HCT116 (cell line): ENCODE data around the gene LINC00305. TPM values are rescaled to one million over a fixed set of nuclear protein-coding genes. Genes with fewer than 3 reads are reported as not detected.
A peak's percentile ranks its signal among the peaks of the same experiment; 100 is the strongest.

Experiments
- ATAC-seq: fragments of 200-7000 bp; cut with Tn5 transposase; 2 replicates; pipeline ENCODE4 v1.9.1; 2020; ENCODE audit warnings: mild to moderate bottlenecking, moderate library complexity
- BruUV-seq: library from RNA; stranded (reverse); fragments of 400-500 nt; replicated peaks from 2 replicates; lab custom pipeline; 2021; lab: Mats Ljungman, UMichigan
- CTCF ChIA-PET: fragments of 300-600 bp; sonication (Branson Sonifier 250); formaldehyde crosslinking; loops from one replicate; lab custom pipeline; 2021; ENCODE audit warnings: antibody characterized with exemption; lab: Charles Lee
- POLR2A ChIA-PET: fragments of 300-600, 350-600 bp; sonication (Branson Sonifier 250); formaldehyde crosslinking; loops from one replicate; lab custom pipeline; 2021; ENCODE audit warnings: antibody characterized with exemption; lab: Charles Lee
- RAD21 ChIA-PET, 2 experiments: fragments of 300-600 bp; sonication (Branson Sonifier 250); formaldehyde crosslinking; loops; one replicate each; lab custom pipeline; 2023; ENCODE audit warnings: low total read pairs in 2 of 2; ENCODE audit not compliant: uncharacterized antibody in 2 of 2, unreplicated experiment in 2 of 2, low non-redundant PET in 1 of 2; lab: Charles Lee
- DNase-seq: peaks from one replicate; pipeline ENCODE4 v3.0.0-alpha.2; 2010; ENCODE audit warnings: low read depth, low spot score
- H2AFZ ChIP-seq: fragments of 200-600 bp; shearing (Covaris generic), sonication (generic); 2 replicates; pipeline ENCODE4 v1.6.1; 2017; ENCODE audit warnings: low read depth, mixed run types, mixed read lengths, antibody characterized with exemption, low read length; ENCODE audit not compliant: poor library complexity, severe bottlenecking
- H3K27ac ChIP-seq: 2 replicates; pipeline ENCODE4 v1.5.1; 2012; ENCODE audit warnings: low read depth, low read length
- H3K27me3 ChIP-seq: fragments of 200-600 bp; sonication (generic); 2 replicates; pipeline ENCODE4 v1.6.1; 2016; ENCODE audit warnings: mixed run types, low read length, mixed read lengths; ENCODE audit not compliant: insufficient read depth
- H3K36me3 ChIP-seq, 2 experiments: fragments of 200-500 bp in 1 of 2; fragments of 200-600 bp in 1 of 2; sonication (Bioruptor generic) in 1 of 2; sonication (generic) in 1 of 2; 2 replicates each; pipeline versions ENCODE4 v1.5.1 to v1.6.1; 2014 to 2016; ENCODE audit warnings: low read length in 2 of 2, inconsistent platforms in 1 of 2, mixed read lengths in 1 of 2, mixed run types in 1 of 2; ENCODE audit not compliant: insufficient read depth in 2 of 2, control insufficient read depth in 1 of 2
- H3K4me1 ChIP-seq, 2 experiments: fragments of 200-600 bp in 1 of 2; sonication (generic) in 1 of 2; 2 replicates each; pipeline versions ENCODE4 v1.5.1 to v1.6.1; 2012 to 2017; ENCODE audit warnings: low read length in 2 of 2, inconsistent platforms in 1 of 2, mild to moderate bottlenecking in 1 of 2, mixed read lengths in 1 of 2, mixed run types in 1 of 2, moderate library complexity in 1 of 2; ENCODE audit not compliant: insufficient read depth in 2 of 2, control insufficient read depth in 1 of 2
- H3K4me2 ChIP-seq: fragments of 200-600 bp; sonication (generic); 2 replicates; pipeline ENCODE4 v1.6.1; 2017; ENCODE audit warnings: mixed run types, low read length, mixed read lengths
- H3K4me3 ChIP-seq, 2 experiments: fragments of 200-600 bp in 1 of 2; sonication (generic) in 1 of 2; replicated peaks in 1 of 2; 2 replicates each; pipeline ENCODE4 v1.5.1; 2011 to 2016; ENCODE audit warnings: low read length in 2 of 2, control low read depth in 1 of 2, low read depth in 1 of 2, mild to moderate bottlenecking in 1 of 2, mixed read lengths in 1 of 2, mixed run types in 1 of 2
- H3K79me2 ChIP-seq: fragments of 200-600 bp; sonication (generic); 2 replicates; pipeline ENCODE4 v1.6.1; 2017; ENCODE audit warnings: mild to moderate bottlenecking, mixed run types, low read length, moderate library complexity, mixed read lengths; ENCODE audit not compliant: insufficient read depth
- H3K9ac ChIP-seq: fragments of 200-600 bp; sonication (generic); 2 replicates; pipeline ENCODE4 v1.6.1; 2016; ENCODE audit warnings: low read length, mixed read lengths
- H3K9me2 ChIP-seq: fragments of 200-600 bp; sonication (generic), shearing (Covaris generic); 2 replicates; pipeline ENCODE4 v1.6.1; 2017; ENCODE audit warnings: mixed run types, mild to moderate bottlenecking, moderate library complexity; ENCODE audit not compliant: insufficient read depth
- H3K9me3 ChIP-seq, 2 experiments: fragments of 200-500 bp in 1 of 2; fragments of 200-600 bp in 1 of 2; sonication (Bioruptor generic) in 1 of 2; sonication (generic) in 1 of 2; 2 replicates each; pipeline ENCODE4 v1.6.1; 2014 to 2017; ENCODE audit warnings: low read length in 2 of 2, mixed read lengths in 2 of 2, inconsistent platforms in 1 of 2, low read depth in 1 of 2, mild to moderate bottlenecking in 1 of 2, mixed run types in 1 of 2, moderate library complexity in 1 of 2; ENCODE audit not compliant: control insufficient read depth in 1 of 2, insufficient read depth in 1 of 2
- H4K20me1 ChIP-seq: fragments of 200-600 bp; sonication (generic), shearing (Covaris generic); 2 replicates; pipeline ENCODE4 v1.6.1; 2017; ENCODE audit warnings: mixed run types, mild to moderate bottlenecking, moderate library complexity; ENCODE audit not compliant: insufficient read depth
- CBX3 ChIP-seq: IDR thresholded peaks from 2 replicates; pipeline ENCODE4 v1.6.1; 2012; ENCODE audit warnings: low read depth
- CTCF ChIP-seq, 3 experiments: fragments of 200-600 bp in 1 of 3; sonication (generic) in 1 of 3; IDR thresholded peaks in 2 of 3; conservative IDR thresholded peaks in 1 of 3; 2 replicates each; pipeline ENCODE4 v1.5.1; 2012 to 2017; ENCODE audit warnings: low read depth in 2 of 3, low read length in 2 of 3, antibody characterized with exemption in 1 of 3, borderline replicate concordance in 1 of 3, control low read depth in 1 of 3, mild to moderate bottlenecking in 1 of 3, mixed read lengths in 1 of 3, mixed run types in 1 of 3, moderate library complexity in 1 of 3; ENCODE audit not compliant: insufficient read depth in 1 of 3
- EZH2phosphoT487 ChIP-seq: fragments of 200-600 bp; IDR thresholded peaks from 2 replicates; pipeline ENCODE4 v1.6.1; 2018; ENCODE audit warnings: antibody characterized with exemption, borderline replicate concordance
- FOSL1 ChIP-seq: IDR thresholded peaks from 2 replicates; pipeline ENCODE4 v1.6.1; 2012; ENCODE audit warnings: low read depth
- JUND ChIP-seq: IDR thresholded peaks from 2 replicates; pipeline ENCODE4 v1.6.1; 2012
- POLR2A ChIP-seq: IDR thresholded peaks from 2 replicates; pipeline ENCODE4 v1.7.0; 2011; ENCODE audit warnings: borderline replicate concordance; ENCODE audit not compliant: insufficient read depth, insufficient read length; ENCODE audit errors: extremely low read depth
- RAD21 ChIP-seq: IDR thresholded peaks from 2 replicates; pipeline ENCODE4 v1.6.1; 2012; ENCODE audit warnings: low read depth, mild to moderate bottlenecking
- REST ChIP-seq: IDR thresholded peaks from 2 replicates; pipeline ENCODE4 v1.6.1; 2012; ENCODE audit warnings: low read depth
- SRF ChIP-seq: IDR thresholded peaks from 2 replicates; pipeline ENCODE4 v1.6.1; 2012; ENCODE audit warnings: low read depth
- ZBTB33 ChIP-seq: IDR thresholded peaks from 2 replicates; pipeline ENCODE4 v1.6.1; 2011; ENCODE audit warnings: mild to moderate bottlenecking, low read length, moderate library complexity; ENCODE audit not compliant: insufficient replicate concordance; ENCODE audit errors: extremely low read depth
- ZFX ChIP-seq: fragments of 450-650 bp; IDR thresholded peaks from 2 replicates; pipeline ENCODE4 v1.6.1; 2017
- ZNF274 ChIP-seq: fragments of 200-500 bp; sonication (Bioruptor generic); IDR thresholded peaks from 2 replicates; pipeline ENCODE4 v1.6.1; 2014; ENCODE audit warnings: mild to moderate bottlenecking, low read depth, low read length, inconsistent platforms
- intact Hi-C: fragments of 100-400 bp; cut with micrococcal nuclease; formaldehyde crosslinking; loops from 2 replicates; pipeline ENCODE4 v1.10.0; 2022
- total RNA-seq: library from RNA; stranded (reverse); gene quantifications from one replicate; pipeline ENCODE4 v1.2.1, GENCODE V29; 2021; ENCODE audit not compliant: unreplicated experiment

Gene LINC00305
- total RNA-seq, 1 experiment from 2014 or later: not detected

GRCh38 chr18:64037812-64038414 is 111.0 kb downstream of the LINC00305 start:
- no peaks in the 10 kb centered on the region for H3K36me3 ChIP-seq
- DNase-seq (peak; percentile 36), ATAC-seq (peak; percentile 67)
- no peak overlapping the region for H3K27ac ChIP-seq
- no peaks in the 10 kb centered on the region for H3K9me2 ChIP-seq
- CTCF ChIA-PET: interaction anchor here (1.8 kb wide), 1 partner anchor 372 kb away, joined by 5 read pairs; no protein-coding TSS in a partner anchor
- no peak overlapping the region for H3K9ac ChIP-seq
- H3K4me1 ChIP-seq: no peaks in the 10 kb centered on the region
- no peaks in the 10 kb centered on the region for H3K79me2 ChIP-seq
- H3K4me2 ChIP-seq: no peak overlapping the region
- POLR2A ChIA-PET: no interaction called here
- BruUV-seq: no TSS peak
- intact Hi-C loops: no loop called here
- H3K9me3 ChIP-seq: no peaks in the 10 kb centered on the region
- H2AFZ ChIP-seq: no peak overlapping the region
- no peaks in the 10 kb centered on the region for H3K27me3 ChIP-seq
- H4K20me1 ChIP-seq: no peaks in the 10 kb centered on the region
- no peak overlapping the region for H3K4me3 ChIP-seq
- TF ChIP-seq EZH2phosphoT487 (no peak), CTCF (IDR thresholded peaks at IDR 0.05 in 2 of 3, conservative IDR thresholded peaks at IDR 0.05 in 1 of 3; ENCODE audit: borderline replicate concordance in 1 of 3, insufficient read depth in 1 of 3, low read depth in 2 of 3, low read length in 2 of 3) (peak; percentile 43 to 61 (median 43); a peak in 4 of 6 replicates), RAD21 (peak; percentile 46)
- RAD21 ChIA-PET: no interaction called here

GRCh38 chr18:64032312-64032711 is 116.6 kb downstream of the LINC00305 start:
- H4K20me1 ChIP-seq: no peaks in the 10 kb centered on the region
- peaks cover 8% of the 10 kb centered on the region; the same call in 1 of the 2 replicates for H3K27me3 ChIP-seq
- DNase-seq: no peak
- no peak overlapping the region for H3K27ac ChIP-seq
- POLR2A ChIA-PET: no interaction called here
- H3K4me3 ChIP-seq: no peak overlapping the region
- no peaks in the 10 kb centered on the region for H3K9me3 ChIP-seq
- no peaks in the 10 kb centered on the region for H3K79me2 ChIP-seq
- H3K36me3 ChIP-seq: no peaks in the 10 kb centered on the region
- intact Hi-C loops: no loop called here
- no peak overlapping the region for H3K4me2 ChIP-seq
- no peaks in the 10 kb centered on the region for H3K4me1 ChIP-seq
- CTCF ChIA-PET: no interaction called here
- RAD21 ChIA-PET: no interaction called here
- H3K9ac ChIP-seq: no peak overlapping the region
- BruUV-seq: no TSS peak
- H2AFZ ChIP-seq: no peak overlapping the region
- no peaks in the 10 kb centered on the region for H3K9me2 ChIP-seq
- ATAC-seq: no peak
- TF ChIP-seq EZH2phosphoT487 (no peak), ZBTB33 (no peak), SRF (no peak), FOSL1 (no peak), ZNF274 (no peak), POLR2A (no peak), ZFX (no peak), CBX3 (no peak), JUND (no peak), REST (no peak)
